ENCODE measurements around the gene NOL12.

DNA sequence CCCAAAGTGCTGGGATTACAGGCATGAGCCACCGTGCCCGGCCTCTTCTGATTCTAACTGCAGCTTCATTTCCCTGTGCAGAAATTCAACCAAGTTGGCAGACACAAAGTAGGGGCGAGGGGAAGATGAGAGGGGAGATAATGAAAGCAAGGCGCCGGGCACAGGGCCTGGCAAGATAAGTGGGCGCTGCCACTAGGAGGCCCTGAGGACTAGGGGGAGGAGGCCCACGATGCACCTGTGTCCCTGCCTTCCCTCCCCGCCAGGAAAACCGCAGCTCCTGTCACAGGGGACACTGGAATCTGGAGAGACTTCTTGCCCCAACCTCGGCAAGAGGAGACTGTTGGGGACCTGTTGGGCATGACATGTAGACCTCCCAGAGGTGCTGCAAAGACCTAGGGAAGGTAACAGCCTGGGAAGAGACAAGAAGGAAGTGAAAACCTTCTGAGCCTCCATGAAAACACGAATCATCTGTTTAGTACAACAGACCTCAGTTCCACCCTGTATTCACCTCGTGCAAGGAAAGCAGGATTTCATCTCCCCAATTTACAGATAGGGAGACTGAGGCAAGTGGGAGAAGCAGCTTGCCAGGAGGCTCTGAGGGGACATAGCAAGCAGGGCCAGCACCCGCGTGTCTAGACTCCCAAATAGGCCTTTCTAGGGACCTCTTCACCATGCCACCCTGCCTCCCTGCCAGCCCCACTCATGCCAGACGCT is 13.8 kb upstream of the NOL12 start:
- TF ChIP-seq, protein P1, sequence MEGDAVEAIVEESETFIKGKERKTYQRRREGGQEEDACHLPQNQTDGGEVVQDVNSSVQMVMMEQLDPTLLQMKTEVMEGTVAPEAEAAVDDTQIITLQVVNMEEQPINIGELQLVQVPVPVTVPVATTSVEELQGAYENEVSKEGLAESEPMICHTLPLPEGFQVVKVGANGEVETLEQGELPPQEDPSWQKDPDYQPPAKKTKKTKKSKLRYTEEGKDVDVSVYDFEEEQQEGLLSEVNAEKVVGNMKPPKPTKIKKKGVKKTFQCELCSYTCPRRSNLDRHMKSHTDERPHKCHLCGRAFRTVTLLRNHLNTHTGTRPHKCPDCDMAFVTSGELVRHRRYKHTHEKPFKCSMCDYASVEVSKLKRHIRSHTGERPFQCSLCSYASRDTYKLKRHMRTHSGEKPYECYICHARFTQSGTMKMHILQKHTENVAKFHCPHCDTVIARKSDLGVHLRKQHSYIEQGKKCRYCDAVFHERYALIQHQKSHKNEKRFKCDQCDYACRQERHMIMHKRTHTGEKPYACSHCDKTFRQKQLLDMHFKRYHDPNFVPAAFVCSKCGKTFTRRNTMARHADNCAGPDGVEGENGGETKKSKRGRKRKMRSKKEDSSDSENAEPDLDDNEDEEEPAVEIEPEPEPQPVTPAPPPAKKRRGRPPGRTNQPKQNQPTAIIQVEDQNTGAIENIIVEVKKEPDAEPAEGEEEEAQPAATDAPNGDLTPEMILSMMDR (IDR thresholded peaks at IDR 0.05 in 8 of 11, conservative IDR thresholded peaks at IDR 0.05 in 3 of 11), result peak in 1 of 11 experiments; percentile 6
- peak in 1 of 3 donors; percentile 44 for TF ChIP-seq POLR2AphosphoS5 (IDR thresholded peaks at IDR 0.05)
- no peak for TF ChIP-seq POLR2A (IDR thresholded peaks at IDR 0.05)

Data from spleen (tissue), 7 donors.